HG03575 (cell line): ENCODE results near the gene BARD1.
"Not testable (repeated sequence)": the region's sequence is repeated elsewhere in the genome, so short reads cannot be mapped to it uniquely, and the experiment has no call there.

Experiments
- ATAC-seq: cut with Tn5 transposase; IDR thresholded peaks from one replicate; pipeline ENCODE4 v1.9.1; 2021; ENCODE audit not compliant: unreplicated experiment, insufficient number of reproducible peaks, low FRiP score; ENCODE audit errors: extremely low read depth

BARD1 gene

GRCh38 chr2:214775971-214776370, 33.5 kb downstream of the BARD1 start:
- ATAC-seq = no peak

- no peak for ATAC-seq
Observed at GRCh38 chr2:214774108-214774507, 35.4 kb downstream of the BARD1 start.

GRCh38 chr2:214772443-214773015, 37.0 kb downstream of the BARD1 start:
- no peak for ATAC-seq

GRCh38 chr2:214765180-214765579, 44.3 kb downstream of the BARD1 start:
- ATAC-seq = no peak

GRCh38 chr2:214753455-214753854, 56.0 kb downstream of the BARD1 start:
- ATAC-seq = no peak

GRCh38 chr2:214750529-214750928, 59.0 kb downstream of the BARD1 start:
- ATAC-seq = no peak

GRCh38 chr2:214747992-214748391, 61.5 kb downstream of the BARD1 start:
- peak; percentile 42 for ATAC-seq

GRCh38 chr2:214742119-214742518, 67.4 kb downstream of the BARD1 start:
- no peak for ATAC-seq

GRCh38 chr2:214740867-214741395, 68.6 kb downstream of the BARD1 start:
- ATAC-seq = no peak

GRCh38 chr2:214737188-214737587, 72.3 kb downstream of the BARD1 start:
- peak; percentile 98 for ATAC-seq

- ATAC-seq = no peak
Observed at GRCh38 chr2:214730800-214731407, 78.6 kb downstream of the BARD1 start.

GRCh38 chr2:214730248-214730647, 79.2 kb downstream of the BARD1 start:
- ATAC-seq = no peak

- no peak for ATAC-seq
Observed at GRCh38 chr2:214724741-214725140, 84.7 kb downstream of the BARD1 start.

GRCh38 chr2:214717837-214718236, 91.6 kb downstream of the BARD1 start:
- not testable (repeated sequence) for ATAC-seq

- no peak for ATAC-seq
Observed at GRCh38 chr2:214716811-214717560, 92.5 kb downstream of the BARD1 start.

GRCh38 chr2:214715025-214715424, 94.5 kb downstream of the BARD1 start:
- no peak for ATAC-seq

- ATAC-seq = no peak
Observed at GRCh38 chr2:214713080-214713830, 96.2 kb downstream of the BARD1 start.

GRCh38 chr2:214710729-214711128, 98.8 kb downstream of the BARD1 start:
- ATAC-seq = no peak

- ATAC-seq = no peak
Observed at GRCh38 chr2:214706986-214707385, 102.5 kb downstream of the BARD1 start.
